GM19438 (cell line): ENCODE data around the gene TPP1.

ENCODE experiments used
- ATAC-seq: cut with Tn5 transposase; IDR thresholded peaks from one replicate; pipeline ENCODE4 v1.9.1; 2021; ENCODE audit warnings: low read depth; ENCODE audit not compliant: unreplicated experiment

Gene TPP1

DNA sequence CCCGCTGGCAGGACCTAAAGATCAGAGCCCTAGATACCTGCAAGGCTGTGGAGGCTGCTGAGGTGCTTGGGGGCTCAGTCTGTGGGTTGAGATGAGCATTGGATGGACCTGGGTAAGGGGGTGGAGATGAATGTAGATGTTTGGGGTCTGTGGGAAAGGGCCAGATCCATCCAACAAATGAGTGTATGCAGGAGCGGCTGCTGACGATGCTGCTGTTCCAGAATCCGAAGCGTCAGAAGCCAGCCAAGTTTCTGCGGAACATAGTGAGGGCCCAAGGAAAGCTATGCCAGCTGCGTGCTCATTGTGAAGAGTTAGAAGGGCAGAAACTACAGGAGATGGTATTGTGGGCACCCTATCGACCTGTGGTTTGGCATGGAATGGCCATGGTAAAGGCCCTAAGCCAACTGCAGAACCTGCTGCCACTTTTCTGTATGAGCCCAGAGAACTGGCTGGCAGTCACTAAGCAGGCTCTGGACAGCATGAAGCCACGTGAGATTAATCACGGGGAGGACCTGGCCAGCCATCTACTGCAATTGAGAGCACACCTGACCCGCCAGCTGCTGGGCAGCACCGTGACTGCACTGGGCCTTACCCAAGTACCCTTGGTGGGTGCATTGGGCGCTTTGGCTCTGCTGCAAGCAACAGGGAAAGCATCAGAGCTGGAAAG lies 52.4 kb downstream of the TPP1 start:
- ATAC-seq = no peak

DNA sequence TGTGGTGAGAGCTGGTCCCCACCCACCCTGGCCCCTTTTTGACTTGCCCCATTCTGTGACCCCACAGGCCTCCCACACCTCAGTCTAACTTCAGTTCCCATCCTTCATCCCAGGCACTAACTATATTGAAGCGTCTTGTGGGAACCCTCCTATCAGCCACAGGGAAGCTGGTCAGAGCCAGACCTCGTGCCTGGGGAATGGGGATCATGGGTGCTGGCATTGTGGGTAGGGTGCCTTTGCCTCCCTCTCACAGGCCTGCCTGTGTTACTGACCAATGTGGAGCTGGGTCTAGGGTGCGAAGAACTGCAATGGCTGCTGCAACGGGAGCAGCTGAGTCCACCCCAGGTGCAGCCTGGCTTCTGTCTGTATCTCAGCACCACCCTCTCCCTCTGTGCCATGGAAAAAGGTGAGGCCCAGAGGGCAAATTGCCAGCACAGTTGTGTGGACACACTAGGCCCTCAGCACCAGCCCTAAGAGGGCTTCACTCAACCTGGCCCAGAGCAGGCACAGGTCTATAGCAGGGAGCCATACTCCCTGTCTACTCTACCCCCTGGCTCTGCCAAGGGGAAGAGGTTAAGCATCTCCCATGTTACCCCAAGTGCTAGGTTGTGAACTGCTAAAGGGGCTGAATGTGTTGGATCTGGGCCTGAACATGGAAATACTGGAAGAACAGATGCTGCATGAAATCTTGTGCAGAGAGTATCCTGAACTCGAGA lies 53.1 kb downstream of the TPP1 start:
- ATAC-seq = no peak

DNA sequence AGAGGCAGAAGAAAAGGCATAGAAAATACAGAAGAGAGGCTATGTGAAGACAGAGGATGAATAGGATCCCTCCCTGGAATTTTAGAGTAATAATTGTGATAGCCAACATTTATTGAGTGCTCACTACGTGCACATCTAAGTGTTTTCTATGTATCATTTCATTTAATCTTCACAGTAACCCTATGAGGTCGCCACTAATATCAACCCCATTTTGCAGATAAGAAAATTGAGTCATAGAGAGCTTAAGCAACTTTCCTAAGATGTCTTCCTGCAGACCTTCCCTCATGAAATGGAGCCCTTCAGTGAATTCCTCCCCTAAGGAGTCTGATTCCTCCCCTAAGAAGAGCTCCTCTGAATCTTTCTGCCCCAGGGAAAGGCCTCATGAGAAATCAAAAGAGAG lies 53.9 kb downstream of the TPP1 start:
- no peak for ATAC-seq

DNA sequence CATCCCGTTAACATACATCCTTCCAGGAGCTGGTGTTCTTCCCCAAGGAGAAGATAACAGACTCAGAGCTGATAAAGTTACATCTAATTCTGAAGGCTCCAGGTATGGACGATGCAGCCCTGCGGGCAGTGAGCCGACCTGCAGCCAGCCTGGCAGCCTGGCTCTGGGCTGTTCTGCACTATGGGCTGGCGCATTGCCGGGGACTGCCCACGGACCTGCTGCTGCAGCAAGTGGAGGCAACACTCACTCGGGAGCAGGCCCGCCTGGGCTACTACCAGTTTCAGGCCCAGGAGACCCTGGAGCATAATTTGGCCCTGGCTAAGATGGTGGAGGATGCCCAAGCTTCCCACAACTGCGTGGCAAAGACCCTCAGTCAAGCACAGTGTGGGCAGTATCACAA lies 55.6 kb downstream of the TPP1 start:
- no peak for ATAC-seq

DNA sequence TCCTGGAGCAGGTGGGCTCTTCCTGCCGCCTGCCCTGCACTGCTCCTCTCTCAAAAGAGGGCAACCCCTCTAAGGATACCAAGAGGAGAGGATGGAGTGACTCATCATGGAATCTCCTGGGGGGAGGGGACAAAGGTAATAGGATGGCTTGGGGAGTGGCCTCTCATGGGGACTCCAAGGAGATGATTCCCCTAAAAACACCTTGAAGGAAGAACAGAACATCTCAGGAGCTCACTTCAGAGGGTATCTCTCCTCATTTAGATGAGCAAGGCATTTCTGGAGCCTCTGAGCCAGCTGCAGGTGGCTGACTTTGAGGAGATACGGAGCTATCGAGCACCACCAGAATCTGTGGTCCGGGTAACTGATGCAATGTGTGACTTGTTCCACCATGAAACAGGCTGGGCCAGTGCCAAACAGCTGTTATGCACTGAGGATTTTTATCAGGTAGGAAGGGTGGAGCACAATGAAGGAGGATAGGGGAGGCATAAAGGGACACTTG lies 56.1 kb downstream of the TPP1 start:
- ATAC-seq = no peak
